CD4-positive, alpha-beta T cell treated with Interleukin-4 for 4 hours (primary cell): ENCODE data around the gene SNCB.
"Not testable (repeated sequence)": the region's sequence is repeated elsewhere in the genome, so short reads cannot be mapped to it uniquely, and the experiment has no call there.

Source experiments
- DNase-seq: peaks from one replicate; pipeline ENCODE4 v3.0.0-alpha.2; 2020

The SNCB gene

DNA sequence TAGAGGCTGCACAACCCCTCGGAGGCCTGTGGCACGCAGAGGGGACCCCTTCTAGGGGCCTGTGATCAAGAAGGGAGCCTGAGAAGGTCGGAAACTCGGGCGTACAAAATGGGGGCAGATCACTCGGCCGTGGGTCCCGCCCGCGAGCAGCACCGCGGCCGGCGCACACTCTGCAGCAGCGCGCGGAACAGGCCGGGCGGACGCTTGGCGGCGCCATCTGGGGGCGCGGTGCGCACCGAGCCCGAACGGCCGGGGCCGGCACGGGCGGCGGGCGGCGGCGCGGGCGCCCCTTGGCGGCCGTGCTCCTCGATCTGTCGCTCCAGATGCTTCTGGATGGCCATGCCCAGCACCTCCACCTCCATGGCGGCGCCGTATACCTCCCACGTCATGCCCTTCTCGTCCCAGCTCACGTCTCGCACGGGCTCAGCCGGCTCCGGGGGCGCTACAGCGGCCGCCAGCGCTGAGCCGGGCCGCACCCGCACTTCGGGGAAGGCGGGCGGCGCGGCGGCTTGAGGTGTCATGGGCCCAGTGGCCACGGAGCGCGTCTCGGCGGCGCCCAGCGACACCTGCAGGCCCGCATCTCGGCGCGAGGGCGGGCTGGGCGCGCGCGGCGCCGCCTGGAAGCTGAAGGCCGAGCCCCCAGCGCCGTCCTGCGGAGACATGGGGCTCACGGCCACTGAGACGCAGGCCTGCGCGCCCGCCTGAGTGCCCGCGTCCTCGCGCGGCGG lies 33.5 kb downstream of the SNCB start:
- DNase-seq = peak; percentile 75

DNA sequence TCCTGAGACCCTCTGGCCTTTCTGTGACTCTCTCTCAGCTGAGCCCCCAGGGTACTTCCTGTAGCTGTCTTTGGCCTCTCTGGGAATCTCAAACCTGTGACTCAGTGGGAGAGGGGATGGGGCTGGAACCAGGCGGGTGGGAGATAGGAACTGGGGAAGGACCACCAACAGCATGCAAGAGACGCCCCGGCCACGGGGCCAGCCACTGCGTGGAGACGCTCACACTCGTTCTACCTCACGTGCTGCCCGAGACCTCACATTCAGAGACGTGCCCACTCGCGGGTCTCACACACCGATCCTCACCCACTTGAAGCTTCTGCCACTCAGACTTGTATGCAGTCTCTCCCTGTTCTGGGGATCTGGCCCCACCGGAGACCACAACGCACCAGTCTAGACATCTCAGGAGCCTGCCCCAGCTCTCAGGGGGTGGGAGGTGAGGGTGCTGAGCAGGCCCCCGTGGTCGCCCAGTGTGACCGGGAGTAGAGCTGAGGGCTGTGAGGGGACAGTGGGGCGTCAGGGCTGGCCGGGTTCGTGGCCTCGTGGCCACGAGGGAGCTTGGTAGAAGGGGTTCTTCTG lies 34.2 kb downstream of the SNCB start:
- no peak for DNase-seq

DNA sequence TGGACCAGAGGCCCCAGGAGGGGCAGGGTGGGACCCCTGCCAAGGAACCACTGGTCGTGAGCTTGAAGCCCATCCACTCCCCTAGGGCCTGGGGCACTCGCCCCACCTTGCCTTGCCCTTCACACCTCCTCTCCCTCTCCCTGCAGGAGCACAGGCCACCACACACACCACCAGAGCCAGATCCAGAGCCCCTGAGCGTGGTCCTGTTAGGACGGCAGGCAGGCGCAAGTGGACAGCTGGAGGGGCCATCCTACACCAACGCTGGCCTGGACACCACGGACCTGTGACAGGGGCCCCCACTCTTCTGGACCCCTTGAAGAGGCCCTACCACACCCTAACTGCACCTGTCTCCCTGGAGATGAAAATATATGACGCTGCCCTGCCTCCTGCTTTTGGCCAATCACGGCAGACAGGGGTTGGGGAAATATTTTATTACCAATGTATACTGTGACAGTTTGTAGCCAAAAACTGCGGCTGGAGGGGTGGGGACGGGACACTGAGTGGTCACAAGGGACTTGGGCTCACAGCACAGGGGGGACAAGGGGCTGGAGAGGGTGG lies 34.9 kb downstream of the SNCB start:
- no peak for DNase-seq

DNA sequence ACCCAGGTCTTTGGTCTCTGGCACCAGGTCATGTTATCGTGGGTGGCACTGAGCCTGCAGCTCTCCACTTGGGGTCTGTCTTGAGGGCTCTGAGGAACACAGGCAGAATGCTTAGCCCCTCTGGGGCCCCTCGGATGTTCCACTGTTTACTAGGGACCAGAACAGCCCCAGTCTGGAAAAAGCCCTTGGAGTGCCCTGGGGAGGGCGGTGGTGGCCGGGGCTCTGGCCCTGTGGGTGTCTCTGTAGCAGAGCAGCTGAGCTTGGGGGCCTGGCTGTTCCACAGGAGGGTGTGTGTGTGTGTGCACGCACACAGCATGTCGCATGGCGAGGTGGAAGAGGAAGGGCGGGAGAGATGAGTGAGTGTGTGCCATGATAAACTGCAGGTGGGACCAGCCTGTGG lies 35.8 kb downstream of the SNCB start:
- no peak for DNase-seq

DNA sequence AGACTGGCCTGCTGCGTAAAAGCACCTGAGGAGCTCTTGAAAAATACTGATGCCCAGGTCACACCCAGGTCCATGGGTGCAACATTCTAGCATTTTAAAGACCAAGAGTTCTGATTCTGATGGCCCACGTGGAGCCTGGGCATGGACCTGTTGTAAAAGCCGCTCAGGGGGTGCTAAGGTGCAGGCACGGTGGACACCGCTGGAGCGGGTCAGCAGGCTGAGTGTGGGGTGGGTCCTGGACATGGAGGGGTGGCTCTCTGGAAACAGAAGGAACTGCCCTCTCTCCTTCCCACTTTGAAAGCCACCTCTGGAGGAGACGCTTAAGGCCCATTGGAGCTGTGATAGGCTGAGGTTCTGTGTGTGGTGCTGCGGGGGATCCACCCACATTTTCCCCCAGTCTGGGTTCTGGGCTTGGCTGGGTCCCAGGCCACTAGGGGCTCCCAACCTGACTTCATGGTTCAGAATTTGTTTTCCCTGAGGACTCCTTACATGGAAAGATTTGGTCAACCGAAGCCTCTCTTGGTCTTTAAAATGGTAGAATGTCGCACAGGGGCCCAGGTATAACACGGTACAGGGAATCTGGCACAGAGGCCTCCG lies 37.0 kb downstream of the SNCB start:
- DNase-seq = no peak

DNA sequence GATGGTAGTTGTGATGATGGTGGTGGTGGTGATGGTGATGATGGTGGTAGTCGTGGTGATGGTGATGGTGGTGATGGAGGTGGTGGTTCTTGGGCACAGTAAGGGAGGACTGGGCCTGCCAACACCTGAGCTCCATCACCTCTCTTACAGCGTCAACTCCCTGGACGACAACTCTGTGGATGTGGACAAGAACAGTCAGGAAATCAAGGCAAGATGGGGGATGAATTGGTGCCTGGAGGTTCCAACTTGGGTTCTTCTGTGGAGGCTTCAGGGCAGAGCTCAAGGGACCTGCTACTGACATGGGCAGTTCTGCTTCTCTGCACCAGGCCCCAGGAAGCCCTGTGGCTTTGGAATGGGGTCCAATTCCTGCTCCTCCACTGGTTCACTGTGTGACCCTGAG lies 37.8 kb downstream of the SNCB start:
- no peak for DNase-seq

DNA sequence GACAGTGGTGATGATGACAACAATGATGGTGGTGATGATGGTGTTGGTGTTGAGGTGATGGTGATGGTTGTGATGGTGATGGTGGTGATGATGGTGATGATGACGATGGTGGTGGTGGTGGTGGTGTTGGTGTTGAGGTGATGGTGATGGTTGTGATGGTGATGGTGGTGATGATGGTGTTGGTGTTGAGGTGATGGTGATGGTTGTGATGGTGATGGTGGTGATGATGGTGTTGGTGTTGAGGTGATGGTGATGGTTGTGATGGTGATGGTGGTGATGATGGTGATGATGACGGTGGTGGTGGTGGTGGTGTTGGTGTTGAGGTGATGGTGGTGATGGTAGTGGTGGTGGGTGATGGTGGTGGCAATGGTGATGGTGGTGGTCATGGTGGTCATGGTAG lies 38.7 kb downstream of the SNCB start:
- not testable (repeated sequence) for DNase-seq

DNA sequence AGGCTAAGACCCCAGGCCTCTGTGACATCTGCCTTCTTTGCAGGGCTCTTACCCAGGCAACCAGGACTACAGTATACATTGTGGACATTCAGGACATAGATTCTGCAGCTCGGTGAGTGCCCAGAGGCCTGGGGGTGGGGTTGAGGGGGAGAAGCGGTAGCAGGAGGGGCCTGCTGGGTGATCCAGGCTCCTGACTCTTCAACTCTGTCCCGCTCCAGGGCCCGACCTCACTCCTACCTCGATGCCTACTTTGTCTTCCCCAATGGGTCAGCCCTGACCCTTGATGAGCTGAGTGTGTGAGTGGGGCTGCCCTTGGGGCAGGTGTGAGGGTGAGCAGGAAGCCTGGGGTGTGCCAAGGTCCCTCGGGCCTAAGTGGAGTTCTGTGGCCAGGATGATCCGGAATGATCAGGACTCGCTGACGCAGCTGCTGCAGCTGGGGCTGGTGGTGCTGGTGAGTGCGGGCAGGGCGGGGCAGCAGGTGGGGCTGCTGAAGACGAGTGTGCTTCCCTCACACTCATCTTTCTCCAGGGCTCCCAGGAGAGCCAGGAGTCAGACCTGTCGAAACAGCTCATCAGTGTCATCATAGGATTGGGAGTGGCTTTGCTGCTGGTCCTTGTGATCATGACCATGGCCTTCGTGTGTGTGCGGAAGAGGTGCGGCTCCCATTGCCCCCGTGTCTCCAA lies 40.2 kb downstream of the SNCB start:
- no peak for DNase-seq

DNA sequence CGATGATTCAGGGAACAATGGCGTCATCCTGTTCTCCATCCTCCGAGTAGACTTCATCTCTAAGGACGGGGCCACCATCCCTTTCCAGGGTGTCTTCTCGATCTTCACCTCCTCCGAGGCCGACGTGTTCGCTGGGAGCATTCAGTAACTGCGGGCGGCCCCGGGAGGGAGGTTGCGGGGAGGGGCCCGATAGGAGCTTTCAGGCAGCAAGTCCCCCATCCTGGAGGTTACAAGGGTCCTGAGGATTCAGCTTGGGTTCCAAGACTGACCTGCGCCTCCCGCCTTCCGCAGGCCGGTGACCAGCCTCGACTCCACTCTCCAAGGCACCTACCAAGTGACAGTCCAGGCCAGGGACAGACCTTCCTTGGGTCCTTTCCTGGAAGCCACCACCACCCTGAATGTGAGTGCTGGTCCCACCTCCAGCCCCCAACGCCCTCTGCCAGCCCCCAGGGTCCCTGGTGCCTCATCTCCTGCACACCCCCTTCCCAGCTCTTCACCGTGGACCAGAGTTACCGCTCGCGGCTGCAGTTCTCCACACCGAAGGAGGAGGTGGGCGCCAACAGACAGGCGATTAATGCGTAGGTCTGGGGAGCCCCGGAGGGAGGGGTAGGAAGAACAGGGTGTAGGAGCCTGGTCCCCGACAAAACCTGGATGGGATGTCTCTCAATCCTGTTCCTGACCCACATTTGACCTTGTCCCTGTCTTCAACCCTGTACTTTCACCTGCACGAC lies 41.1 kb downstream of the SNCB start:
- no peak for DNase-seq

DNA sequence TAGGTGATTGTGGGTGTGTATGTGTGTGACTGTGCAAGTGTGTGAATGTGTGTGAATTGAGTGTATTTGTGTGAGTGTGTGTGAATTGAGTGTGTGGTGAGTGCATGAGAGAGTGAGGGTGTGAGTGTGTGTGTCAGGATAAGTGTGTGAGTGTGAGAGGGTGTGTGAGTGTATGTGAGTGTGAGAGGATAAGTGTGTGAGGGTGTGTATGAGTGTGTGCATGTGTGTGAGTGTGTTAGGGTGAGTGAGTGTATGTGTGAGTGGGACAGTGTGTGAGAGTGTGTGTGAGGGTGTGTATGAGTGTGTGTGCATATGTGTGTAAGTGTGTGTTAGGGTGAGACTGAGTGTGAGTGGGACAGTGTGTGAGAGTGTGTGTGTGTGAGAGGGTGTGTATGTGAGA lies 42.0 kb downstream of the SNCB start:
- no peak for DNase-seq

DNA sequence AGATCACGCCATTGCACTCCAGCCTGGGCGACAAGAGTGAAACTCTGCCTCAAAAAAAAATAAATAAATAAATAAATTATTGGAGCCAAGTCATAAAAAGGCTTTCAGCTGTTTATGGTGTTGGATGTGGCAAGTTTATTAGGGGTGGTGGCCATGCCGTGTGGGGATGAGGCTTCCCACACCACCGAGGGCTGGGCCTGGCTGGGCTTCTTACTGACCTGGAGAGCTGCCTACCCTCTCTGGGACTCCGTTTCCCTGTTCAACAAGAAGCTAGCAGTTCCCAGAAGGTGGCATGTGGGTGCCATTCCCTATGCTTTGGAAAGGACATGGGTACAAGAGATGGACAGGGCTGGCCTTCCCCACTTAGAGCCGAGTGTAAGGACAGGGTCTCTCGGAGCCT lies 42.9 kb downstream of the SNCB start:
- DNase-seq = no peak

DNA sequence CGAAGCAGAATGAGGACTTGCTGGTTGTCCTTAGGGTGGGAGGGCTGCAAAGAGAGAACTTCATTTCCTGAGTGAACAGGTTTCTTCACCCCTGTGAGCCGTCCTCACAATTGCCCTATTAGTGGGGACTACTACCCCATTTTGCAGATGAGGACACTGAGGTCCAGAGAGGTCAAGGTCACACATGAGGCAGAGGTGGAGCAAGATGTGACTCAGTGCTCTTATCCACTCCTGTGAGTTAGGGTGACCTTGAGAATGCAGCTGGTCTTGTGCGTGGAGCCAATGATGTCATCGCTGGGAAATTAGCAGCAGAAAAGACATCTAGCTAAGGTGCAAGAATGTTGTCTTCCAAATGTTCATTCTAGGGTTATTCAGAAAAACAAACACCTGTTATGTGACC lies 47.3 kb downstream of the SNCB start:
- no peak for DNase-seq

DNA sequence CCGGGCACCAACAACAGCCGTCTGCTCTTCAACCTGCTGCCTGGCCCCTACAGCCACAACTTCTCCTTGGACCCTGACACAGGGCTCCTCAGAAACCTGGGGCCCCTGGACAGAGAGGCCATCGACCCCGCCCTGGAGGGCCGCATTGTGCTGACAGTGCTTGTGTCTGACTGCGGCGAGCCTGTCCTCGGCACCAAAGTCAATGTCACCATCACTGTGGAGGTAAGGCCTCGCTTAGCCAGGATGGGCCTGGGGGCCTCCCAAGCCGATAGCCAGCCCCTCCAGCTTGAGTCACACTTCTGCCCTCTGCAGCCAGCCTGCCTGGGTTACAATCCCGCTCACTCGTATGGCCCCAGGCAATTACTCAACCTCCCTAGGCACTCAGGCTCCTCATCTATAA lies 49.0 kb downstream of the SNCB start:
- DNase-seq = no peak

DNA sequence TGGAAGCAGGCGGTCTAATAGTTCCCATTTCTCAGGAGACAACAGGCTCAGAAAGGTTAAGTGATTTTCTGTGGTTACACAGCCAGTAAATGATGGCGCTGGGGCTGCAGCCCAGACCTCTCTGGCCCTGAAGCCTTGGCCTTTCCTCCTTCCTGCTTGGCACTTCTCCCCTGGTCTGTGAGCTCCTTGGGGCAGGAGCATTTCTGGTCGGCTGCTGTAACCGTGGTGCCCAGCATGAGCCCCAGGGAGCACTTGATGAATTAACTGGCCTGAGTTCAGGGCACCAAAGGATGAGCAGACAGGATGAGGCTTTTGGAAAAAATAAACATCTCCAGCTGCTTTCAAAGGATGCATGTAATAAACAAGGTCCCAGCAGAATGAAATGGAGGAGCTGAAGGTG lies 51.0 kb downstream of the SNCB start:
- DNase-seq = no peak

DNA sequence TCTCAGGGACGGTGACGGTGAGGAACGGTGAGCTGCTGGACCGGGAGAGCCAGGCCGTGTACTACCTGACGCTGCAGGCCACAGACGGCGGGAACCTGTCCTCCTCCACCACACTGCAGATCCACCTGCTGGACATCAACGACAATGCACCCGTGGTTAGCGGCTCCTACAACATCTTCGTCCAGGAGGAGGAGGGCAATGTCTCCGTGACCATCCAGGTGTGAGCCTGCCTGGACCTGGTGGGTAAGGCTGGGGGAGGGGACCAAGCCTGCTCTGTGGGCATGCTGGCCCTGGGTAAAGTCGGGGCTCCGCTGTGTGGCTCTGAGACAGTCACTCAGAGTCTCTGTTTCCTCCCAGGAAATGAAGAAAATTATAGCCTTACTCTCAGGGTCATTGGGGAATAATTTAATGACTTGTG lies 51.9 kb downstream of the SNCB start:
- DNase-seq = peak; percentile 34

DNA sequence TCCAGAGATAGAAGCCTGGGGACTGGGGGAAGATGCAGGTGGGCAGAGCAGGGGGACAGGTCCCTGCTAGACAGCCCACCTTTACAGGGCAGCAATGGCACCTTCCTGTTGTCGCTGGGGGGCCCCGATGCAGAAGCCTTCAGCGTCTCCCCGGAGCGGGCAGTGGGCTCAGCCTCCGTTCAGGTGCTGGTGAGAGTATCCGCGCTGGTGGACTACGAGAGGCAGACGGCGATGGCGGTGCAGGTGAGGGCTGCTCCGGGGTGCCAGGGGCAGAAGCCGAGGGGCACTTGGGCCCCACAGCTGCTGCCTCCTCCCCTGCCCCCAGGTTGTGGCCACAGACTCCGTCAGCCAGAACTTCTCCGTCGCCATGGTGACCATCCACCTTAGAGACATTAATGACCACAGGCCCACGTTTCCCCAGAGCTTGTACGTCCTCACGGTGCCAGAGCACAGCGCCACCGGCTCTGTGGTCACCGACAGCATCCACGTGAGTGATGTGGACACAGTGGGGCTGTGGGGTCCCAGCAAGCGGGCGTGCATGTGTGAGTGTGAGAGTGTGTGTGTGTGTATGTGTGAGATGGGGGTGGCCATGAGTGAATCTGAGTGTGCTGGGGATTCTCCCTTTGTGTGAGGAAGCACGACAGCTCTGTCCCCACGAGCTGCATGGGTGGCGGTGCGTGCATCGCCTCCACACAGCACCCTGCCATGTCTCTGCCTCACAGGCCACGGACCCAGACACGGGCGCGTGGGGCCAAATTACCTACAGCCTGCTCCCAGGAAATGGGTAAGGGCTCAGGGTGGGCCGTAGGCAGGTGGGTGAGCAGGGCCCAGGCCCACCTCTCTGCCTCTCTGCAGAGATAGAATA lies 52.8 kb downstream of the SNCB start:
- DNase-seq = no peak

DNA sequence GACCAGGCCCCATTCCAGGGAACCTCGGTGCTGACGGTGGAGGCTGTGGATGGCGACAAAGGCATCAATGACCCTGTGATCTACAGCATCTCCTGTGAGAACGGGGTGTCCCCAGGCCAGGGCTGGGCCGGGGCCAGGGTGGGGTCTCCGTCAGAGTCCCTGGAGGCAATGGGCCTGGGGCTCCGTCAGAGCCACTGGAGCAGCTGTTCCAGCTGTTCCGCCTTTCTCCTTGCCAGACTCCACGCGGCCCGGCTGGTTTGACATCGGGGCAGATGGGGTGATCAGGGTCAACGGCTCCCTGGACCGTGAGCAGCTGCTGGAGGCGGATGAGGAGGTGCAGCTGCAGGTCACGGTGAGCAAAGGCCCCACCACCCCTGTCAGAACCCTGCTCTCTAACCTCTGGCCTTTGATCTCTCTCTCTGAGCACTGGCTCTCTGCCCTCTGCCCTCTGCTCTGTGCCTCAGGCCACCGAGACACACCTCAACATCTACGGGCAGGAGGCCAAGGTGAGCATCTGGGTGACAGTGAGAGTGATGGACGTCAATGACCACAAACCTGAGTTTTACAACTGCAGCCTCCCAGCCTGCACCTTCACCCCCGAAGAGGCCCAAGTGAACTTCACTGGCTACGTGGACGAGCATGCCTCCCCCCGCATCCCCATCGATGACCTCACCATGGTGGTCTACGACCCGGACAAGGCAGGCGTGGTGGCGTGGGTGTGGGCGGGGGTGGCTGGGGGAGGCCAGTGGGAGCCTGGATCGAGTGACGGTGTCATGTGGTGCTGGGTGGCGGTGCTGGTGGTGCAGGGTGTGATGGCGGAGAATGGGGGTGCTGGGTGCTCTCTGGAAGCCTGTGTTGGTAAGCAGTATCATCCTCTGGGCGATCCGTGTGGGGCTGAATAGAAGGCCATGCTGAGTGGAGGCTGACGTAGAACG lies 54.6 kb downstream of the SNCB start:
- no peak for DNase-seq

DNA sequence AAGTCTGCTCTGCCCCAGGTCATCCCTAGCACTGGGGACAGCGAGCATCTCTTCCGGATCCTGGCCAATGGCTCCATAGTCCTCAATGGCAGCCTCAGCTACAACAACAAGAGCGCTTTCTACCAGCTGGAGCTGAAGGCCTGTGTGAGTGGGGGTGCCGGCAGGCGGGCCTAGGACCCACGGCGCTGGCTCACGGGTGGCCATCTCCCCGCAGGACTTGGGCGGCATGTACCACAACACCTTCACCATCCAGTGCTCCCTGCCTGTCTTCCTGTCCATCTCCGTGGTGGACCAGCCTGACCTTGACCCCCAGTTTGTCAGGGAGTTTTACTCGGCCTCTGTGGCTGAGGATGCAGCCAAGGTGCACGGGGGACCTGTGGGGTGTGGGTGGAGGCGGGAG lies 55.3 kb downstream of the SNCB start:
- no peak for DNase-seq

DNA sequence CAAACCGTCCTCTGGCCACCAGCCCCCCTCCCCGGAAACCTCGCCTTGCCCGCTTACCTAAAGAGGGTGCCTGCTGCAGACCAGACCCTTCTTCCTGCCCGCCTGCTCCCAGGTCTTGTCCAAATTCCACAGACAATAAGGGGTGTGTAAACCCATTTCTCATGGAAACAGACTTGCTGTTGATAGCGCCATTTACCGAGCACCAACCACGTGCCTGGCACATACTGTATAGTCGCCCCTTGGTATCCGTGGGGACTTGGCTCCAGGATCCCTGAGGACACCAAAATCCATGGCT lies 56.1 kb downstream of the SNCB start:
- no peak for DNase-seq

DNA sequence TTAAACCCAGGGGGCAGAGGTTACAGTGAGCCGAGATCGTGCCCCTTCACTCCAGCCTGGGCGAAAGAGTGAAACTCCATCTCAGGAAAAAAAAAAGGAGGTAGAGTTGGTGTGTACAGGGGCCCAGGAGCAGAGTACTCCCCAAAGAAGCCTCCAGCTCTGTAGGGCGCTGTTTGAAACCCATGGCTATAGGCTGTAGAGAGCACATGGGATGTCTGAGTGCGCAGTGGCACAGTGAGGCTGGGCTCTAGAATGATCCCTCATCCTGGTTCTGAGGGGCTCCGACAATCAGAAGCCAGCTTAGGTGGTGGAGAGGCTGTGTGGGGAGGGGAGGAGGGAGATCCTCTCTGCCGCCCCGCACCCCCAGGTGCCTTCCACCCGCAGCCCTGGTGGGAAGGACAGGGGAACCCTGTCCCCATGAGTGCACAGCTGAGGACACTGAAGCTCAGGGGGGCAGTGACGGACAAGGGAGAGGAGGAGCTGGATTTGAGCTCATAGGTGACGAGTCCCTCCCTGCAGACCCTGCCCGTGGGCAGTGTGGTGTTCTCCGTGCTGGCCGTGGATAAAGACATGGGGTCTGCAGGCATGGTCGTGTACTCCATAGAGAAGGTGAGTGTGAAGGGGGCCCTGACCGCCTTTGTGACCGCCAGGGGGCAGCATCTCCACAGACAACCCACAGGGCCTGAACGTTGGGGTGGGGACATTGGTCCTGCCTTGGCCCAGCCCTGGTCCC lies 56.6 kb downstream of the SNCB start:
- peak; percentile 73 for DNase-seq
